MG63 (cell line): ENCODE results near the gene DNAJA4. TPM values are rescaled to one million over a fixed set of nuclear protein-coding genes. Genes with fewer than 3 reads are reported as not detected.

Experiments used
- DNase-seq: peaks from one replicate; pipeline ENCODE4 v3.0.0-alpha.2; 2020
- H3K27me3 ChIP-seq: fragments of 250-450 bp; sonication (Bioruptor Pico); 2 replicates; pipeline ENCODE4 v1.5.1; 2020; ENCODE audit warnings: mild to moderate bottlenecking, moderate library complexity
- H3K36me3 ChIP-seq: fragments of 250-450 bp; sonication (Bioruptor Pico); 2 replicates; pipeline ENCODE4 v1.5.1; 2020; ENCODE audit warnings: mild to moderate bottlenecking, moderate library complexity
- H3K4me3 ChIP-seq: fragments of 250-450 bp; sonication (Bioruptor Pico); 2 replicates; pipeline ENCODE4 v1.5.1; 2020; ENCODE audit warnings: mild to moderate bottlenecking, moderate library complexity
- H3K9me3 ChIP-seq: fragments of 250-450 bp; sonication (Bioruptor Pico); 2 replicates; pipeline ENCODE4 v1.5.1; 2020; ENCODE audit warnings: mild to moderate bottlenecking, moderate library complexity
- total RNA-seq: library from RNA; depleted of rRNA; stranded (reverse); fragments of >200 nt; shearing (Covaris generic); gene quantifications from 2 replicates; pipeline ENCODE4 v1.2.3, GENCODE V29; 2014; ENCODE audit warnings: low replicate concordance; rRNA removed

DNAJA4 gene
- total RNA-seq, 1 experiment from 2014 or later = not detected

- no peaks in the 10 kb centered on the region for H3K36me3 ChIP-seq
- H3K27me3 ChIP-seq = no peaks in the 10 kb centered on the region
- H3K9me3 ChIP-seq = no peaks in the 10 kb centered on the region
- DNase-seq = peak; percentile 32
- H3K4me3 ChIP-seq = no peak overlapping the region
Observed at GRCh38 chr15:78317145-78317836, 52.9 kb downstream of the DNAJA4 start.

GRCh38 chr15:78319588-78319987 is 55.2 kb downstream of the DNAJA4 start:
- no peaks in the 10 kb centered on the region for H3K36me3 ChIP-seq
- no peak for DNase-seq
- H3K9me3 ChIP-seq = no peaks in the 10 kb centered on the region
- H3K4me3 ChIP-seq = no peak overlapping the region
- H3K27me3 ChIP-seq = no peaks in the 10 kb centered on the region

GRCh38 chr15:78320183-78320582 is 55.8 kb downstream of the DNAJA4 start:
- no peak overlapping the region for H3K4me3 ChIP-seq
- no peaks in the 10 kb centered on the region for H3K36me3 ChIP-seq
- no peak for DNase-seq
- no peaks in the 10 kb centered on the region for H3K9me3 ChIP-seq
- no peaks in the 10 kb centered on the region for H3K27me3 ChIP-seq

- Histone ChIP-seq H3K4me3 (no peak overlapping the region), H3K36me3 (no peaks in the 10 kb centered on the region), H3K9me3 (no peaks in the 10 kb centered on the region), H3K27me3 (no peaks in the 10 kb centered on the region)
- DNase-seq = no peak
Observed at GRCh38 chr15:78321041-78321570, 56.7 kb downstream of the DNAJA4 start.

GRCh38 chr15:78321786-78322185 is 57.4 kb downstream of the DNAJA4 start:
- Histone ChIP-seq H3K9me3 (no peaks in the 10 kb centered on the region), H3K4me3 (no peak overlapping the region), H3K36me3 (no peaks in the 10 kb centered on the region), H3K27me3 (no peaks in the 10 kb centered on the region)
- DNase-seq = no peak

- H3K27me3 ChIP-seq = no peaks in the 10 kb centered on the region
- H3K36me3 ChIP-seq = no peaks in the 10 kb centered on the region
- no peak for DNase-seq
- no peak overlapping the region for H3K4me3 ChIP-seq
- no peaks in the 10 kb centered on the region for H3K9me3 ChIP-seq
Observed at GRCh38 chr15:78322243-78322642, 57.9 kb downstream of the DNAJA4 start.

GRCh38 chr15:78322724-78323521 is 58.6 kb downstream of the DNAJA4 start:
- Histone ChIP-seq H3K9me3 (no peaks in the 10 kb centered on the region), H3K27me3 (no peaks in the 10 kb centered on the region), H3K4me3 (no peak overlapping the region), H3K36me3 (no peaks in the 10 kb centered on the region)
- DNase-seq = no peak

- Histone ChIP-seq H3K9me3 (no peaks in the 10 kb centered on the region), H3K27me3 (no peaks in the 10 kb centered on the region), H3K36me3 (no peaks in the 10 kb centered on the region), H3K4me3 (no peak overlapping the region)
- no peak for DNase-seq
Observed at GRCh38 chr15:78323693-78324092, 59.3 kb downstream of the DNAJA4 start.

- no peak for DNase-seq
- Histone ChIP-seq H3K4me3 (no peak overlapping the region), H3K27me3 (no peaks in the 10 kb centered on the region), H3K9me3 (no peaks in the 10 kb centered on the region), H3K36me3 (no peaks in the 10 kb centered on the region)
Observed at GRCh38 chr15:78324144-78324543, 59.8 kb downstream of the DNAJA4 start.

- H3K36me3 ChIP-seq = no peaks in the 10 kb centered on the region
- DNase-seq = no peak
- H3K9me3 ChIP-seq = no peaks in the 10 kb centered on the region
- no peak overlapping the region for H3K4me3 ChIP-seq
- no peaks in the 10 kb centered on the region for H3K27me3 ChIP-seq
Observed at GRCh38 chr15:78325092-78325843, 60.9 kb downstream of the DNAJA4 start.

- Histone ChIP-seq H3K4me3 (no peak overlapping the region), H3K27me3 (no peaks in the 10 kb centered on the region), H3K36me3 (no peaks in the 10 kb centered on the region), H3K9me3 (no peaks in the 10 kb centered on the region)
- no peak for DNase-seq
Observed at GRCh38 chr15:78327466-78327865, 63.1 kb downstream of the DNAJA4 start.

GRCh38 chr15:78329625-78330024 is 65.3 kb downstream of the DNAJA4 start:
- no peak for DNase-seq
- H3K36me3 ChIP-seq = no peaks in the 10 kb centered on the region
- no peak overlapping the region for H3K4me3 ChIP-seq
- no peaks in the 10 kb centered on the region for H3K27me3 ChIP-seq
- H3K9me3 ChIP-seq = no peaks in the 10 kb centered on the region

Other genes with a start within 250 kb of the DNAJA4 start
- gene TBC1D2B, start 186.9 kb upstream of the DNAJA4 start, total RNA-seq = 30.6 and 31.4 TPM in 2 replicates
- gene SH2D7, start 172.0 kb upstream of the DNAJA4 start, total RNA-seq = not detected in 2 replicates
- 4.0 and 8.0 TPM in 2 replicates for gene CIB2, start 133.1 kb upstream of the DNAJA4 start, total RNA-seq
- gene IDH3A, start 115.2 kb upstream of the DNAJA4 start, total RNA-seq = 67.3 and 87.9 TPM in 2 replicates
- not detected in 2 replicates for gene ACSBG1, start 30.0 kb upstream of the DNAJA4 start, total RNA-seq
- 188 and 259 TPM in 2 replicates for gene SKIC8, start 35.0 kb downstream of the DNAJA4 start, total RNA-seq
- gene CRABP1, start 75.8 kb downstream of the DNAJA4 start, total RNA-seq = not detected in 2 replicates
- 13.2 and 15.1 TPM in 2 replicates for gene IREB2, start 173.7 kb downstream of the DNAJA4 start, total RNA-seq
- gene HYKK, start 243.0 kb downstream of the DNAJA4 start, total RNA-seq = 3.8 and 13.8 TPM in 2 replicates